H9 (cell line): Measurements from ENCODE around the gene SFRP2. TPM values are rescaled to one million over a fixed set of nuclear protein-coding genes. Genes with fewer than 3 reads are reported as not detected.

Source experiments
- DNase-seq: peaks from one replicate; pipeline ENCODE4 v3.0.0-alpha.2; 2017
- H2AFZ ChIP-seq: one replicate; pipeline ENCODE4 v1.6.1; 2013; ENCODE audit warnings: mild to moderate bottlenecking, low read length, control low read depth, moderate library complexity
- H2AK5ac ChIP-seq: 2 replicates; pipeline ENCODE4 v1.6.1; 2013; ENCODE audit warnings: low read length, control low read depth, mixed read lengths; ENCODE audit not compliant: insufficient read length
- H2BK120ac ChIP-seq: one replicate; pipeline ENCODE4 v1.6.1; 2013; ENCODE audit warnings: low read depth, mild to moderate bottlenecking, low read length, control low read depth, inconsistent platforms; ENCODE audit not compliant: poor library complexity, severe bottlenecking
- H2BK12ac ChIP-seq: 2 replicates; pipeline ENCODE4 v1.6.1; 2013; ENCODE audit warnings: low read length, control low read depth, mixed read lengths, low read depth; ENCODE audit not compliant: insufficient read length
- H2BK15ac ChIP-seq: 2 replicates; pipeline ENCODE4 v1.6.1; 2013; ENCODE audit warnings: low read depth, low read length, control low read depth
- H2BK20ac ChIP-seq: one replicate; pipeline ENCODE4 v1.6.1; 2013; ENCODE audit warnings: low read depth, mild to moderate bottlenecking, low read length, control low read depth, inconsistent platforms; ENCODE audit not compliant: poor library complexity, severe bottlenecking
- H2BK5ac ChIP-seq: 2 replicates; pipeline ENCODE4 v1.6.1; 2013; ENCODE audit warnings: low read length, control low read depth, mixed read lengths; ENCODE audit not compliant: insufficient read length
- H3K14ac ChIP-seq: 2 replicates; pipeline ENCODE4 v1.6.1; 2013; ENCODE audit warnings: low read length, control low read depth; ENCODE audit not compliant: insufficient read depth
- H3K18ac ChIP-seq: 2 replicates; pipeline ENCODE4 v1.6.1; 2013; ENCODE audit warnings: low read depth, mild to moderate bottlenecking, mixed read lengths, low read length, control low read depth; ENCODE audit not compliant: insufficient read length
- H3K23ac ChIP-seq: 2 replicates; pipeline ENCODE4 v1.6.1; 2013; ENCODE audit warnings: low read length, control low read depth, mixed read lengths, low read depth; ENCODE audit not compliant: insufficient read length
- H3K23me2 ChIP-seq: 2 replicates; pipeline ENCODE4 v1.6.1; 2013; ENCODE audit warnings: low read depth, mild to moderate bottlenecking, mixed read lengths, low read length, control low read depth; ENCODE audit not compliant: insufficient read length, poor library complexity, severe bottlenecking
- H3K27ac ChIP-seq: 2 replicates; pipeline ENCODE4 v1.5.1; 2013; ENCODE audit warnings: low read length, control low read depth, mixed read lengths, low read depth; ENCODE audit not compliant: insufficient read length
- H3K27me3 ChIP-seq: 2 replicates; pipeline ENCODE4 v1.6.1; 2013; ENCODE audit warnings: low read length, control low read depth, inconsistent platforms; ENCODE audit not compliant: insufficient read depth
- H3K4ac ChIP-seq: 2 replicates; pipeline ENCODE4 v1.6.1; 2013; ENCODE audit warnings: low read depth, mild to moderate bottlenecking, control low read depth, inconsistent platforms, low read length, moderate library complexity
- H3K4me1 ChIP-seq: 2 replicates; pipeline ENCODE4 v1.6.1; 2013; ENCODE audit warnings: low read length, control low read depth, inconsistent platforms; ENCODE audit not compliant: insufficient read depth
- H3K4me2 ChIP-seq: 2 replicates; pipeline ENCODE4 v1.6.1; 2013; ENCODE audit warnings: low read length, control low read depth, mixed read lengths; ENCODE audit not compliant: insufficient read length, insufficient read depth
- H3K56ac ChIP-seq: 2 replicates; pipeline ENCODE4 v1.6.1; 2013; ENCODE audit warnings: low read depth, mild to moderate bottlenecking, mixed read lengths, low read length, control low read depth; ENCODE audit not compliant: insufficient read length
- H3K79me1 ChIP-seq: 2 replicates; pipeline ENCODE4 v1.6.1; 2013; ENCODE audit warnings: low read depth, mild to moderate bottlenecking, moderate library complexity, low read length, control low read depth, inconsistent platforms; ENCODE audit not compliant: insufficient read depth, poor library complexity, severe bottlenecking
- H3K79me2 ChIP-seq: 2 replicates; pipeline ENCODE4 v1.6.1; 2013; ENCODE audit warnings: low read length, control low read depth, inconsistent platforms; ENCODE audit not compliant: insufficient read depth
- H3K9ac ChIP-seq: 2 replicates; pipeline ENCODE4 v1.6.1; 2013; ENCODE audit warnings: low read length, control low read depth, mixed read lengths; ENCODE audit not compliant: insufficient read length; ENCODE audit errors: extremely low read depth
- H3K9me3 ChIP-seq: one replicate; pipeline ENCODE4 v1.6.1; 2013; ENCODE audit warnings: low read depth, low read length, inconsistent platforms; ENCODE audit not compliant: control insufficient read depth
- H3T11ph ChIP-seq: one replicate; pipeline ENCODE4 v1.6.1; 2013; ENCODE audit warnings: mild to moderate bottlenecking, low read length, control low read depth, inconsistent platforms
- H4K20me1 ChIP-seq: one replicate; pipeline ENCODE4 v1.6.1; 2013; ENCODE audit not compliant: control insufficient read depth, insufficient read length, insufficient read depth
- H4K5ac ChIP-seq: 2 replicates; pipeline ENCODE4 v1.6.1; 2013; ENCODE audit warnings: low read depth, mild to moderate bottlenecking, mixed read lengths, low read length, control low read depth; ENCODE audit not compliant: insufficient read length
- H4K8ac ChIP-seq: replicated peaks from 2 replicates; pipeline ENCODE4 v1.6.1; 2013; ENCODE audit warnings: low read length, control low read depth, mixed read lengths, low read depth; ENCODE audit not compliant: insufficient read length
- H4K91ac ChIP-seq: 2 replicates; pipeline ENCODE4 v1.6.1; 2013; ENCODE audit warnings: low read depth, mild to moderate bottlenecking, moderate library complexity, mixed read lengths, low read length, control low read depth; ENCODE audit not compliant: insufficient read length
- H3K27ac Mint-ChIP-seq, 3 experiments: 2 replicates in 2 of 3; 3 replicates in 1 of 3; pipeline ENCODE4 v1.8.0; 2020 to 2021; ENCODE audit warnings: mixed read lengths in 3 of 3, mild to moderate bottlenecking in 1 of 3, moderate library complexity in 1 of 3
- H3K27me3 Mint-ChIP-seq: 2 replicates; pipeline ENCODE4 v1.8.0; 2021; ENCODE audit warnings: low read depth, mild to moderate bottlenecking, moderate library complexity, mixed read lengths
- H3K36me3 Mint-ChIP-seq, 3 experiments: 2 replicates in 2 of 3; 3 replicates in 1 of 3; pipeline ENCODE4 v1.8.0; 2020 to 2021; ENCODE audit warnings: low read depth in 3 of 3, mixed read lengths in 3 of 3; ENCODE audit not compliant: insufficient read depth in 1 of 3
- H3K4me1 Mint-ChIP-seq, 2 experiments: 2 replicates each; pipeline ENCODE4 v1.8.0; 2020; ENCODE audit warnings: mixed read lengths in 2 of 2
- H3K4me3 Mint-ChIP-seq, 2 experiments: 2 replicates in 1 of 2; 3 replicates in 1 of 2; pipeline ENCODE4 v1.8.0; 2020 to 2021; ENCODE audit warnings: mild to moderate bottlenecking in 2 of 2, mixed read lengths in 2 of 2, moderate library complexity in 1 of 2
- H3K9me3 Mint-ChIP-seq, 2 experiments: 2 replicates in 1 of 2; 3 replicates in 1 of 2; pipeline ENCODE4 v1.8.0; 2020; ENCODE audit warnings: mild to moderate bottlenecking in 2 of 2, mixed read lengths in 2 of 2, moderate library complexity in 1 of 2
- WGBS: extraction: QIAGEN DNeasy Blood & Tissue Kit; methylation state at CpG from one replicate; pipeline ENCODE4 v1.1.7; 2013; ENCODE audit warnings: missing lambda C conversion rate, low lambda C conversion rate, mixed read lengths; ENCODE audit not compliant: insufficient read length; ENCODE audit errors: extremely low coverage; 5-methylcytosine and 5-hydroxymethylcytosine counted together
- total RNA-seq: library from RNA; stranded (reverse); gene quantifications from 2 replicates; pipeline ENCODE4 v1.2.1, GENCODE V29; 2021
- TF ChIP-seq, protein P1 (sequence below): fragments of 200-600 bp; sonication (generic); conservative IDR thresholded peaks from 3 replicates; pipeline ENCODE4 v1.8.0; 2021; ENCODE audit warnings: antibody characterized with exemption, mild to moderate bottlenecking

Gene SFRP2
- total RNA-seq, 1 experiment from 2014 or later, result 156 TPM

DNA sequence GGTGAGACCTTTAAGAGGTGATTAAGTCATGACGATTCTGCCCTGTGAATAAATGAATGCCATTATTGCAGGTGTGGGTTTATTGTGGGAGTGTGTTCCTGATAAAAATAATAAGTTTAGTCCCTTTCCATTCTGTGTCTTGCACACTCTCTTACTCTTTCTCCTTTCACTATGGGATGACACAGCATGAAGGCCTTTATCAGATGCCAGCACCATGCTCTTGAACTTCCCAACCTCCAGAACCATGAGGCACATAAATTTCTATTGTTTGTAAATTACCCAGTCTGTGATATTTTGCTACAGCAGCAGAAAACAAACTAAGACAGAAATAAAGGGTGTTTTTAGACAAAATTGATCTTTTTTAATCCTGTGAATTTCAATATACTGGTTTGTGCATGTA is 10.5 kb downstream of the SFRP2 start:
- Histone ChIP-seq H3K14ac (no peak overlapping the region), H3K9ac (no peak overlapping the region), H4K20me1 (no peaks in the 10 kb centered on the region), H3K79me2 (no peaks in the 10 kb centered on the region), H3K23ac (no peak overlapping the region), H2BK12ac (no peak overlapping the region), H2AK5ac (no peak overlapping the region), H3K27me3 (no peaks in the 10 kb centered on the region), H2BK5ac (no peak overlapping the region), H3K4me1 (peaks cover 2% of the 10 kb centered on the region; the same call in 1 of the 2 replicates), H4K5ac (no peak overlapping the region), H3K9me3 (no peaks in the 10 kb centered on the region), H2BK15ac (no peak overlapping the region), H2BK120ac (no peak overlapping the region), H3K27ac (no peak overlapping the region), H3K4me2 (no peak overlapping the region), H4K8ac (no peak overlapping the region), H3K18ac (no peak overlapping the region), H2AFZ (no peak overlapping the region), H3K23me2 (no peaks in the 10 kb centered on the region), H3K56ac (no peak overlapping the region), H3T11ph (no peak overlapping the region), H3K4ac (no peak overlapping the region), H4K91ac (no peak overlapping the region), H2BK20ac (no peak overlapping the region), H3K79me1 (no peaks in the 10 kb centered on the region)
- no peak overlapping the region for H3K27ac Mint-ChIP-seq
- peaks cover 5 to 7% of the 10 kb centered on the region in 2 experiments; a peak in 3 of 5 replicates for H3K9me3 Mint-ChIP-seq
- peaks cover 27 to 38% (median 29%) of the 10 kb centered on the region in 3 experiments for H3K36me3 Mint-ChIP-seq
- DNase-seq, result no peak
- no CpG with 5 or more reads among the region's 1 CpG for WGBS
- H3K4me3 Mint-ChIP-seq, result no peak overlapping the region
- TF ChIP-seq, protein P1, sequence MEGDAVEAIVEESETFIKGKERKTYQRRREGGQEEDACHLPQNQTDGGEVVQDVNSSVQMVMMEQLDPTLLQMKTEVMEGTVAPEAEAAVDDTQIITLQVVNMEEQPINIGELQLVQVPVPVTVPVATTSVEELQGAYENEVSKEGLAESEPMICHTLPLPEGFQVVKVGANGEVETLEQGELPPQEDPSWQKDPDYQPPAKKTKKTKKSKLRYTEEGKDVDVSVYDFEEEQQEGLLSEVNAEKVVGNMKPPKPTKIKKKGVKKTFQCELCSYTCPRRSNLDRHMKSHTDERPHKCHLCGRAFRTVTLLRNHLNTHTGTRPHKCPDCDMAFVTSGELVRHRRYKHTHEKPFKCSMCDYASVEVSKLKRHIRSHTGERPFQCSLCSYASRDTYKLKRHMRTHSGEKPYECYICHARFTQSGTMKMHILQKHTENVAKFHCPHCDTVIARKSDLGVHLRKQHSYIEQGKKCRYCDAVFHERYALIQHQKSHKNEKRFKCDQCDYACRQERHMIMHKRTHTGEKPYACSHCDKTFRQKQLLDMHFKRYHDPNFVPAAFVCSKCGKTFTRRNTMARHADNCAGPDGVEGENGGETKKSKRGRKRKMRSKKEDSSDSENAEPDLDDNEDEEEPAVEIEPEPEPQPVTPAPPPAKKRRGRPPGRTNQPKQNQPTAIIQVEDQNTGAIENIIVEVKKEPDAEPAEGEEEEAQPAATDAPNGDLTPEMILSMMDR, result no peak
- peaks cover 17 to 24% of the 10 kb centered on the region in 2 experiments for H3K4me1 Mint-ChIP-seq
- H3K27me3 Mint-ChIP-seq, result no peaks in the 10 kb centered on the region
